Psoas muscle (tissue), 8 donors: ENCODE results near the gene CALCOCO2. TPM values are rescaled to one million over a fixed set of nuclear protein-coding genes. Genes with fewer than 3 reads are reported as not detected.

Experiments
- ATAC-seq, 4 donors: fragments of 200-7000 bp; cut with Tn5 transposase; one replicate each; pipeline ENCODE4 v1.9.1; 2020; ENCODE audit warnings: moderate library complexity in 3 of 4, mild to moderate bottlenecking in 2 of 4
- DNase-seq, 2 donors: peaks; one replicate each; pipeline ENCODE4 v3.0.0-alpha.2; 2020
- H3K27ac ChIP-seq: fragments of 200-600 bp; one replicate; pipeline ENCODE4 v1.8.0; 2022
- H3K27me3 ChIP-seq, 3 donors: fragments of 200-600 bp in 1 of 3; one replicate each; pipeline versions ENCODE4 v1.6.1 to v1.8.0; 2013 to 2022; ENCODE audit warnings: low read length in 2 of 3, mild to moderate bottlenecking in 2 of 3, moderate library complexity in 1 of 3; ENCODE audit not compliant: insufficient read depth in 3 of 3
- H3K36me3 ChIP-seq, 2 donors: fragments of 200-600 bp in 1 of 2; one replicate each; pipeline versions ENCODE4 v1.6.1 to v1.8.0; 2013 to 2022; ENCODE audit warnings: low read depth in 1 of 2, mild to moderate bottlenecking in 1 of 2, moderate library complexity in 1 of 2; ENCODE audit not compliant: insufficient read depth in 1 of 2
- H3K4me1 ChIP-seq: fragments of 200-600 bp; one replicate; pipeline ENCODE4 v1.8.0; 2022
- H3K4me3 ChIP-seq: fragments of 200-600 bp; one replicate; pipeline ENCODE4 v1.8.0; 2022; ENCODE audit warnings: mild to moderate bottlenecking
- H3K9me3 ChIP-seq: fragments of 200-600 bp; one replicate; pipeline ENCODE4 v1.8.0; 2022
- WGBS, 3 donors: extraction: QIAGEN DNeasy Blood & Tissue Kit; methylation state at CpG; one replicate each; pipeline versions ENCODE4 v1.1.6 to v1.1.7; 2013; 5-methylcytosine and 5-hydroxymethylcytosine counted together
- intact Hi-C, 2 donors: fragments of 100-400 bp; cut with DNase I; formaldehyde crosslinking; loops; one replicate each; pipeline versions ENCODE4 v1.11.0 to v1.14.2; 2022
- polyA plus RNA-seq, 3 donors: library from polyadenylated mRNA; stranded (reverse); fragments of 200-250 nt; gene quantifications; one replicate each; pipeline ENCODE4 v1.2.3, GENCODE V29; 2013
- total RNA-seq, 4 donors: library from RNA; stranded (reverse); fragmentation: NEBNext Ultra II Directional in 2 of 4; extraction: Animal tissue kit (Norgen Biotek cat#: 25700) in 2 of 4; gene quantifications; one replicate each; pipeline versions ENCODE4 v1.2.1 to v1.2.4, GENCODE V29; 2021 to 2023
- TF ChIP-seq, protein P1 (sequence below): fragments of 200-600 bp; IDR thresholded peaks from one replicate; pipeline ENCODE4 v1.8.0; 2022; ENCODE audit warnings: antibody characterized with exemption
- donor health status: healthy with polysubstance abuse.
- donor health status: DM: no; HTN: no; CAD: no; lungs with moderate emphysema.
- donor health status: Bipolar disorder and iron deficiency.
- donor health status: healthy.
- donor health status: DM: yes; HTN: yes; CAD: no.
- donor health status: DM: no; HTN: no; CAD: no.
- donor health status: DM: no; HTN: no; CAD: no.
- donor health status: DM: yes; HTN: yes; CAD: no.

The CALCOCO2 gene
- total and polyA plus RNA-seq, 7 donors = 87.2 to 212 (median 172) TPM

- WGBS, 3 donors = 0 to 1% (median 1%) methylated on average over 24 of the region's 24 CpGs
- TF ChIP-seq, protein P1, sequence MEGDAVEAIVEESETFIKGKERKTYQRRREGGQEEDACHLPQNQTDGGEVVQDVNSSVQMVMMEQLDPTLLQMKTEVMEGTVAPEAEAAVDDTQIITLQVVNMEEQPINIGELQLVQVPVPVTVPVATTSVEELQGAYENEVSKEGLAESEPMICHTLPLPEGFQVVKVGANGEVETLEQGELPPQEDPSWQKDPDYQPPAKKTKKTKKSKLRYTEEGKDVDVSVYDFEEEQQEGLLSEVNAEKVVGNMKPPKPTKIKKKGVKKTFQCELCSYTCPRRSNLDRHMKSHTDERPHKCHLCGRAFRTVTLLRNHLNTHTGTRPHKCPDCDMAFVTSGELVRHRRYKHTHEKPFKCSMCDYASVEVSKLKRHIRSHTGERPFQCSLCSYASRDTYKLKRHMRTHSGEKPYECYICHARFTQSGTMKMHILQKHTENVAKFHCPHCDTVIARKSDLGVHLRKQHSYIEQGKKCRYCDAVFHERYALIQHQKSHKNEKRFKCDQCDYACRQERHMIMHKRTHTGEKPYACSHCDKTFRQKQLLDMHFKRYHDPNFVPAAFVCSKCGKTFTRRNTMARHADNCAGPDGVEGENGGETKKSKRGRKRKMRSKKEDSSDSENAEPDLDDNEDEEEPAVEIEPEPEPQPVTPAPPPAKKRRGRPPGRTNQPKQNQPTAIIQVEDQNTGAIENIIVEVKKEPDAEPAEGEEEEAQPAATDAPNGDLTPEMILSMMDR = no peak
- no peaks in the 10 kb centered on the region for H3K27me3 ChIP-seq
- H3K27ac ChIP-seq = peak overlapping the region; percentile 90
- peak overlapping the region; percentile 82 for H3K4me3 ChIP-seq
- H3K36me3 ChIP-seq = peaks cover 6 to 39% of the 10 kb centered on the region in 2 donors
- no peak for DNase-seq
- peaks cover 8% of the 10 kb centered on the region for H3K4me1 ChIP-seq
- ATAC-seq = peak in 1 of 4 donors; percentile 1
- intact Hi-C loops = no loop called here
- H3K9me3 ChIP-seq = no peaks in the 10 kb centered on the region
Measured at GRCh38 chr17:48892940-48893645, 62.3 kb downstream of the CALCOCO2 start.

GRCh38 chr17:48893646-48894508 is 63.0 kb downstream of the CALCOCO2 start:
- Histone ChIP-seq H3K4me1 (peaks cover 8% of the 10 kb centered on the region), H3K36me3 (peaks cover 6 to 44% of the 10 kb centered on the region in 2 donors), H3K27me3 (no peaks in the 10 kb centered on the region), H3K4me3 (peak overlapping the region; percentile 82), H3K9me3 (no peaks in the 10 kb centered on the region), H3K27ac (peak overlapping the region; percentile 90)
- WGBS, 3 donors = 59 to 62% (median 59%) methylated on average over 5 of the region's 5 CpGs
- no peak for ATAC-seq
- no peak for DNase-seq
- TF ChIP-seq, protein P1 = no peak
- intact Hi-C loops = no loop called here

- TF ChIP-seq, protein P1 = no peak
- Histone ChIP-seq H3K9me3 (no peaks in the 10 kb centered on the region), H3K4me1 (peaks cover 8% of the 10 kb centered on the region), H3K27me3 (no peaks in the 10 kb centered on the region), H3K27ac (no peak overlapping the region), H3K4me3 (no peak overlapping the region), H3K36me3 (peaks cover 6 to 44% of the 10 kb centered on the region in 2 donors)
- WGBS, 3 donors = 80 to 86% (median 82%) methylated on average over 3 of the region's 3 CpGs
- ATAC-seq (no peak), DNase-seq (no peak)
- intact Hi-C loops = no loop called here
Measured at GRCh38 chr17:48894886-48895285, 64.1 kb downstream of the CALCOCO2 start.

- H3K27me3 ChIP-seq = no peaks in the 10 kb centered on the region
- TF ChIP-seq, protein P1 = no peak
- peaks cover 4 to 22% of the 10 kb centered on the region in 2 donors for H3K36me3 ChIP-seq
- H3K4me1 ChIP-seq = no peaks in the 10 kb centered on the region
- intact Hi-C loops = no loop called here
- WGBS, 3 donors = 53 to 75% (median 65%) methylated on average over 1 of the region's 1 CpG
- no peaks in the 10 kb centered on the region for H3K9me3 ChIP-seq
- ATAC-seq (no peak), DNase-seq (no peak)
- no peak overlapping the region for H3K27ac ChIP-seq
- H3K4me3 ChIP-seq = no peak overlapping the region
Measured at GRCh38 chr17:48901241-48901640, 70.4 kb downstream of the CALCOCO2 start.
